Renal cortex interstitium (tissue), 15 donors: ENCODE data around the gene PHF13. TPM values are rescaled to one million over a fixed set of nuclear protein-coding genes. Genes with fewer than 3 reads are reported as not detected.

Experiments used
- DNase-seq, 11 donors: peaks; one replicate each; pipeline ENCODE4 v3.0.0-alpha.2; 2013; ENCODE audit warnings: low read depth in 9 of 11, low spot score in 4 of 11; ENCODE audit errors: extremely low read depth in 1 of 11
- long read RNA-seq, 16 experiments: transcript quantifications; one replicate each; lab custom pipeline, GENCODE V29; 2026
- polyA plus RNA-seq, 3 donors: library from polyadenylated mRNA; unstranded; fragments of 120-200 nt; gene quantifications; one replicate each; pipeline ENCODE4 v1.2.1, GENCODE V29; 2013; ENCODE audit not compliant: insufficient read length in 3 of 3

PHF13 gene
- polyA plus RNA-seq = 10 to 100 TPM; 25.2 to 27.1 (median 26.9) TPM
- long read RNA-seq, donor 1, transcript PHF13-201 (4 exons, 3,681 nt) = major isoform, 5 of 12 reads
- long read RNA-seq, donor 1, partial matches to known transcripts = 7 of 12 reads
- long read RNA-seq, donor 1, other reads (novel, unspliced or antisense) = 0 of 12 reads
- long read RNA-seq, donor 2, transcript PHF13-201 (4 exons, 3,681 nt) = major isoform, 7 of 12 reads
- long read RNA-seq, donor 2, partial matches to known transcripts = 5 of 12 reads
- long read RNA-seq, donor 2, other reads (novel, unspliced or antisense) = 0 of 12 reads
- long read RNA-seq, donor 3, transcript PHF13-201 (4 exons, 3,681 nt) = major isoform, 7 of 7 reads
- long read RNA-seq, donor 3, partial matches to known transcripts = 0 of 7 reads
- long read RNA-seq, donor 3, other reads (novel, unspliced or antisense) = 0 of 7 reads
- long read RNA-seq, donor 4, partial matches to known transcripts = 0 of 3 reads
- long read RNA-seq, donor 4, other reads (novel, unspliced or antisense) = 0 of 3 reads
- long read RNA-seq, donor 5 = 0 reads
- long read RNA-seq, donor 6, transcript PHF13-201 (4 exons, 3,681 nt) = major isoform, 8 of 8 reads
- long read RNA-seq, donor 6, partial matches to known transcripts = 0 of 8 reads
- long read RNA-seq, donor 6, other reads (novel, unspliced or antisense) = 0 of 8 reads
- long read RNA-seq, donor 7, transcript PHF13-201 (4 exons, 3,681 nt) = major isoform, 6 of 13 reads
- long read RNA-seq, donor 7, partial matches to known transcripts = 7 of 13 reads
- long read RNA-seq, donor 7, other reads (novel, unspliced or antisense) = 0 of 13 reads
- long read RNA-seq, donor 8, transcript PHF13-201 (4 exons, 3,681 nt) = major isoform, 12 of 12 reads
- long read RNA-seq, donor 8, partial matches to known transcripts = 0 of 12 reads
- long read RNA-seq, donor 8, other reads (novel, unspliced or antisense) = 0 of 12 reads
- long read RNA-seq, donor 9, partial matches to known transcripts = 0 of 4 reads
- long read RNA-seq, donor 9, other reads (novel, unspliced or antisense) = 0 of 4 reads
- long read RNA-seq, donor 10, transcript PHF13-201 (4 exons, 3,681 nt) = major isoform, 6 of 6 reads
- long read RNA-seq, donor 10, partial matches to known transcripts = 0 of 6 reads
- long read RNA-seq, donor 10, other reads (novel, unspliced or antisense) = 0 of 6 reads
- long read RNA-seq, donor 11, transcript PHF13-201 (4 exons, 3,681 nt) = major isoform, 7 of 7 reads
- long read RNA-seq, donor 11, partial matches to known transcripts = 0 of 7 reads
- long read RNA-seq, donor 11, other reads (novel, unspliced or antisense) = 0 of 7 reads
- long read RNA-seq, donor 12, partial matches to known transcripts = 0 of 1 reads
- long read RNA-seq, donor 12, other reads (novel, unspliced or antisense) = 0 of 1 reads
- long read RNA-seq, donor 13, transcript PHF13-201 (4 exons, 3,681 nt) = major isoform, 8 of 20 reads
- long read RNA-seq, donor 13, partial matches to known transcripts = 12 of 20 reads
- long read RNA-seq, donor 13, other reads (novel, unspliced or antisense) = 0 of 20 reads
- long read RNA-seq, donor 14, transcript PHF13-201 (4 exons, 3,681 nt) = major isoform, 5 of 5 reads
- long read RNA-seq, donor 14, partial matches to known transcripts = 0 of 5 reads
- long read RNA-seq, donor 14, other reads (novel, unspliced or antisense) = 0 of 5 reads
- long read RNA-seq, donor 15 = 0 reads
- long read RNA-seq, donor 16, transcript PHF13-201 (4 exons, 3,681 nt) = major isoform, 13 of 55 reads
- long read RNA-seq, donor 16, partial matches to known transcripts = 42 of 55 reads
- long read RNA-seq, donor 16, other reads (novel, unspliced or antisense) = 0 of 55 reads

DNA sequence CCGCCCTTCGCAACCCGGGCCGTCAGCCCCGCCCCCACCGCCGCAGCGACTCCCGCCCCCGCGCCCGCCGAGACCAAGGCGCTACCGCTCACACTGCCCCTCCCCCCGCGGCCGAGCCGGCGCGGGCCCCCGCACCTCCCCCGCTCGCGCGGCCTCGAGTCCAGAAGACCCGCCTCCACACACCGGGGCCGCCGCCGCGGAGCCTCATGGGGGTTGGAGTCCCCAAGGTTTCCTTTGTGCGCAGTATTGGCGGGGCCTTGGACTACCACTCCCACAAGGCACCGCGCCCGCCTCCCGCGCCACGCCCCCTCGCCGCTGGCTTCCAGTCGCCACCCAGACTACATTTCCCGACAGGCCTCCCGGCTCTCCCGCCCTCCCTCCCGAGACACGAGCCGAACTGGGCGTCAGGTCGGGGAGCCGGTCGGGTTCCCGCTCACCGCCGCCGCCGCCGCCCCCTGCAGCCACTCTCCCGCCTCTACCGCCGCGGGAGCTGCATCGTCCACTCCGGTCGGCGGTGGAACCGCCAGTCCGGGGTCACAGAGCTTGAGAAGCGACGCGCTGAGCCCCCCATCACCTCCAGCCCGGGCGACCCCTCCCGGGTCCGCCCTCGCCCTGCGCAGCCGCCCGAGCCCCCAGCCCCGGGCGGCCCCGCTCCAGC is at the start of gene PHF13:
TSS of gene PHF13 (plus strand) at position 371 of the 658 bp plus-strand sequence. CDS start 336 bp downstream, outside the sequence.
- peak; percentile 92 to 99 (median 97) for DNase-seq

DNA sequence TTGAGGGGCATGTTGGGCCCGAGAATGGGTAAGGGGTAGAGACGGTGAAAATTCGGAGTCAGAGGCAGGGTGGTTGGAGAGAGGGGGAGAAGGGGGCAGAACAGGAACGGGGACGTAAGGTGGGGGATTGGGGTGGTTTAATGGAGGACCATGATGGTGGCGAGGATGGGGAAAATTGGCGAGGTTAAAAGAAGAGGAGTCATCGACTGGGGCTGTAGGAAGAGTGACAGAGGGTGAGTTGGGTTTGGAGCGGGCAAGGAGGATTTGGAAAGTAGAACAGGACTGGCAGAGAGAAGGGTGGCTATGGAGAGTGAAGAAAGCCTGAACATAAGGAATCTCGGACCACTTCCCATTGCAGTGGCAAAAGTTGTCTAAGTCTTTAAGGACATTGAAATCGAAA is 44.5 kb upstream of the PHF13 start:
- no peak for DNase-seq

DNA sequence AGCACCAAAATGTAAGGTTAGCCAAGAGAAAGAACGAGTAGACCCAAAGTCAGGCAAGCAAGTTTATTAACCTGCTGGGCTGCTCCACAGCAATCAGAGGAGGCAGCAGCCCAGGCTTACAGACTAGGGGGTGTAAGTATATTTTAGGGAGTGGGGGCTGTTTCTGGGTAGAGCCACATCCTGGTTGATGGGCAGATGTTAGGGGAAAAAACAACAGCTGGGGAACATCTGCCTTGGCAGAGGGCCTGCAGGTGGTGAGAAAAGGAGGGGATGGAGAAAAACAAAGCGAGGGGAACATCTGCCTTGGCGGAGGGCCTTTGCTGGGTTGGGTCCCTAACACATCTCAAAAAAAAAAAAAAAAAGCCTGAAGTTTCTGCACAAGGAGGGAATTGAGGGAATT is 43.4 kb upstream of the PHF13 start:
- no peak for DNase-seq

DNA sequence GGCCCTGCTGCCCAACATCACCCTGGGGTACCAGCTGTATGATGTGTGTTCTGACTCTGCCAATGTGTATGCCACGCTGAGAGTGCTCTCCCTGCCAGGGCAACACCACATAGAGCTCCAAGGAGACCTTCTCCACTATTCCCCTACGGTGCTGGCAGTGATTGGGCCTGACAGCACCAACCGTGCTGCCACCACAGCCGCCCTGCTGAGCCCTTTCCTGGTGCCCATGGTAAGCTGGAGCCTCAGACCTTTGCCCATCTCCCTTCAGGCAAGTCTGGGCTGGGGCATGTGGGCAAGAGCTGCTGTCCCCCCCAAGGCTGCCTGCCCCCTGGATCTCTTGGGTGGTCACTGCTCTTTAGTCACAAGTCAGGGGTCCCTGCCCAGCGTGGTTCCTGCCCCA is 42.5 kb upstream of the PHF13 start:
- no peak for DNase-seq

DNA sequence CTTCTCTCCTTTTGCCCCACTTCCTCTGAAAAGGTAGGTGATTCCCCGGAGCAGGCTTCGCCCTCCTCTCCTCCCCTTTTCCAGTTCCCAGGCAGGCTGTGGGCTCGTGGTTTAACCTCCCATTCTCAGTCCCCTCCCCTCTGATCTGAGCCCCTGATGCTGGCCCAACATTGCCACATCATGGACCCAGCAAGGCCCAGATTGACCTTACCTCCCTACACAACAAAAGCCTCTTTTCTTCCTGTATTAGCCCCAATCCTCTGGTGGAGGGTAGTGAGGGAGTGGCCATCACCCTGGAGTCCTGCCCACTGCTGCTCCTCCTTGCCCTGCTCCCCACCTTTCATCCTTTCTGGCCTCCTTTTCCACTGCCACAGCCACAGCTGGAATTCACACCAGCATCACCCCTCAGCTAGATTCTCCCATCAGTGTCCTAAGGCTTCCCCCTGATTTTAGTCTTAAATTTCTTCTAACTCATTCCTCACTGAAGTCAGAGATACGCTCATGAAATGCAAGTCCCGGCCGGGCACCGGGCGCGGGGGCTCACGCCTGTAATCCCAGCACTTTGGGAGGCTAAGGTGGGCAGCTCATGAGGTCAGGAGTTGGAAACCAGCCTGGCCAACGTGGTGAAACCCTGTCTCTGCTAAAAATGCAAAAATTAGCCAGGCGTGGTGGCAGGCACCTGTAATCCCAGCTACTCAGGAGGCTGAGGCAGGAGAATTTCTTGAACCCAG is 40.7 kb upstream of the PHF13 start:
- DNase-seq = no peak

DNA sequence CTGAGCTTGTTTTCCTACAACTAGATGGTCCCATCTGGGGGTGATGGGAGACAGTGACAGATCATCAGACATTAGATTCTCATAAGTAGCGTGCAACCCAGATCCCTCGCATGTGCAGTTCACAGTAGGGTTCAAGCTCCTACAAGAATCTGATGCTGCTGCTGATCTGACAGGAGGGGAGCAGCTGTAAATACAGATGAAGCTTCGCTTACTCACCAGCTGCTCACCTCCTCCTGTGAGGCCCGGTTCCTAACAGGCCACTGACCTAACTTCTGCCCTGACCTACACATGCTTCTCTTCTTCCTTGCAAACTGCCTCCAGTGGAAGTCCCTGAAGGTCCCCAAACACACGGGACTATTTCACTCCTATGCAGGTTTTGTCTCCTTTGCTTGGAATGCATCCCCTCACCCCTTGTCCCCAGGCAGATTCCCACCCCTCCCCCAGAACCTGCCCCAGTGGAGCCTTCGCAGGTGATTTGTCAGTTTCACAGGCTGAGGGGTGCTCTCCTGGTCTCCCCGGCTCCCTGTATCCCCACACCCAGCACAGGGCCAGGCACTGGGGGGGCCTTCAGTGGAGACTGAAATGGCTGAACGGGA is 39.4 kb upstream of the PHF13 start:
- no peak for DNase-seq

DNA sequence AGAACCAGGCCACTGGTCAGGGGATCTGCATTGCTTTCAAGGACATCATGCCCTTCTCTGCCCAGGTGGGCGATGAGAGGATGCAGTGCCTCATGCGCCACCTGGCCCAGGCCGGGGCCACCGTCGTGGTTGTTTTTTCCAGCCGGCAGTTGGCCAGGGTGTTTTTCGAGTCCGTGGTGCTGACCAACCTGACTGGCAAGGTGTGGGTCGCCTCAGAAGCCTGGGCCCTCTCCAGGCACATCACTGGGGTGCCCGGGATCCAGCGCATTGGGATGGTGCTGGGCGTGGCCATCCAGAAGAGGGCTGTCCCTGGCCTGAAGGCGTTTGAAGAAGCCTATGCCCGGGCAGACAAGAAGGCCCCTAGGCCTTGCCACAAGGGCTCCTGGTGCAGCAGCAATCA is 38.7 kb upstream of the PHF13 start:
- no peak for DNase-seq

DNA sequence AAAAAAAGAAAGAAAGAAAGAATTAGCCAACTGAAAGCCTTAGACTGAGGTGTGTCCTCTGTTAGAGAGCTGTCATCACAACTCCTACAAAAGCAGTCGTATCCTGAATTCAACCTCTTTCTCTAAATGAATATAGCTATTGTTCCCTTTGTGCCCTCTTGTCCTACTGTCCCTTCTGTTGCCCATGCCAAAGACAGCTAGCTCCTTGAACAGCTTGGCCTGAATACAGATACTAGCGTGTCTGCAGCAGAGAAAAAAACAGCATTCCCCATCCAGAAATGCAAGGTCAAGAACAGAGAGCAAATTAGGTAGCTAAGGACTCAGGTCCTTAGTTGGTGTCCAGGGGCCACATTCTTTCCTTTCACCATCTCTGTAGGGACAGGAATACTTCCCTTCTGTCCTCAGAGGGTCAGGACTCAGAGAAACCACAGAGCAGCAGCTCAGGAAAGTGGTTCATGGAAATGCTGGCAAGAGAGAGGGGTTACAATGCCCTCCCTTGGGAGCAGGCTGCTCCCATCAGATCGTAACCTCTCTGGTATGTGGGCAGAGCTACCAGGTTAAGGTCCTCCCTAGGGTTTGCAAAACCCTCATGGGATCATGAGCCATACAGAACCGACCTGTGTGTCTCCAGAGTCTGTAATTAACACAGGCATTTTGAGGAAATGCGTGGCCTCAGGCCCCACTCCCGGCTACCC is 35.6 kb upstream of the PHF13 start:
- no peak for DNase-seq

DNA sequence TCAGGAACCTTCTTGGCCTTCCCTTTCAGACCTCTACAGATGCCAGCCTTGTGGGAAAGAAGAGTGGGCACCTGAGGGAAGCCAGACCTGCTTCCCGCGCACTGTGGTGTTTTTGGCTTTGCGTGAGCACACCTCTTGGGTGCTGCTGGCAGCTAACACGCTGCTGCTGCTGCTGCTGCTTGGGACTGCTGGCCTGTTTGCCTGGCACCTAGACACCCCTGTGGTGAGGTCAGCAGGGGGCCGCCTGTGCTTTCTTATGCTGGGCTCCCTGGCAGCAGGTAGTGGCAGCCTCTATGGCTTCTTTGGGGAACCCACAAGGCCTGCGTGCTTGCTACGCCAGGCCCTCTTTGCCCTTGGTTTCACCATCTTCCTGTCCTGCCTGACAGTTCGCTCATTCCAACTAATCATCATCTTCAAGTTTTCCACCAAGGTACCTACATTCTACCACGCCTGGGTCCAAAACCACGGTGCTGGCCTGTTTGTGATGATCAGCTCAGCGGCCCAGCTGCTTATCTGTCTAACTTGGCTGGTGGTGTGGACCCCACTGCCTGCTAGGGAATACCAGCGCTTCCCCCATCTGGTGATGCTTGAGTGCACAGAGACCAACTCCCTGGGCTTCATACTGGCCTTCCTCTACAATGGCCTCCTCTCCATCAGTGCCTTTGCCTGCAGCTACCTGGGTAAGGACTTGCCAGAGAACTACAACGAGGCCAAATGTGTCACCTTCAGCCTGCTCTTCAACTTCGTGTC is 34.7 kb upstream of the PHF13 start:
- DNase-seq = no peak

DNA sequence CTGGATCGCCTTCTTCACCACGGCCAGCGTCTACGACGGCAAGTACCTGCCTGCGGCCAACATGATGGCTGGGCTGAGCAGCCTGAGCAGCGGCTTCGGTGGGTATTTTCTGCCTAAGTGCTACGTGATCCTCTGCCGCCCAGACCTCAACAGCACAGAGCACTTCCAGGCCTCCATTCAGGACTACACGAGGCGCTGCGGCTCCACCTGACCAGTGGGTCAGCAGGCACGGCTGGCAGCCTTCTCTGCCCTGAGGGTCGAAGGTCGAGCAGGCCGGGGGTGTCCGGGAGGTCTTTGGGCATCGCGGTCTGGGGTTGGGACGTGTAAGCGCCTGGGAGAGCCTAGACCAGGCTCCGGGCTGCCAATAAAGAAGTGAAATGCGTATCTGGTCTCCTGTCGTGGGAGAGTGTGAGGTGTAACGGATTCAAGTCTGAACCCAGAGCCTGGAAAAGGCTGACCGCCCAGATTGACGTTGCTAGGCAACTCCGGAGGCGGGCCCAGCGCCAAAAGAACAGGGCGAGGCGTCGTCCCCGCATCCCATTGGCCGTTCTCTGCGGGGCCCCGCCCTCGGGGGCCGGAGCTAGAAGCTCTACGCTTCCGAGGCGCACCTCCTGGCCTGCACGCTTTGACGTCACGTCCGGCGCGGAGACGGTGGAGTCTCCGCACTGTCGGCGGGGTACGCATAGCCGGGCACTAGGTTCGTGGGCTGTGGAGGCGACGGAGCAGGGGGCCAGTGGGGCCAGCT is 34.0 kb upstream of the PHF13 start, which contains the start of gene ZBTB48:
TSS of gene ZBTB48 (plus strand) at position 621 of the 745 bp plus-strand sequence. CDS start 616 bp downstream, outside the sequence.
- peak; percentile 95 to 99 (median 97) for DNase-seq

DNA sequence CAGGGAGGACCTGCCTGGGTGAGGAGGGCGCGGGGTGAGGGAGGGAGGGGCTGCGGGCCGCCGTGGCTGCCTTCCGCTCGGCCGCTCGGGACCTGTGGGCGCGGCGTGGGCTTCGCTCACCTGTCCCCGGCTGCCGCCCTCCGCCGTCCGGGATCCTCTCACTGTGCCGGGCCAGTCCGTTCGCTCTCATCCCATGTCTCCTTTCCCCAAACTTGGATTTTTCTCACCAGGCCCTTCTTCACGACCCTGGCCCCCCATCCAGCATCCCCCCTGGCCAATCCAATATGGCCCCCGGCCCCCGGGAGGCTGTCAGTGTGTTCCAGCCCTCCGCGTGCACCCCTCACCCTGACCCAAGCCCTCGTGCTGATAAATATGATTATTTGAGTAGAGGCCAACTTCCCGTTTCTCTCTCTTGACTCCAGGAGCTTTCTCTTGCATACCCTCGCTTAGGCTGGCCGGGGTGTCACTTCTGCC is 33.4 kb upstream of the PHF13 start:
- DNase-seq = no peak

DNA sequence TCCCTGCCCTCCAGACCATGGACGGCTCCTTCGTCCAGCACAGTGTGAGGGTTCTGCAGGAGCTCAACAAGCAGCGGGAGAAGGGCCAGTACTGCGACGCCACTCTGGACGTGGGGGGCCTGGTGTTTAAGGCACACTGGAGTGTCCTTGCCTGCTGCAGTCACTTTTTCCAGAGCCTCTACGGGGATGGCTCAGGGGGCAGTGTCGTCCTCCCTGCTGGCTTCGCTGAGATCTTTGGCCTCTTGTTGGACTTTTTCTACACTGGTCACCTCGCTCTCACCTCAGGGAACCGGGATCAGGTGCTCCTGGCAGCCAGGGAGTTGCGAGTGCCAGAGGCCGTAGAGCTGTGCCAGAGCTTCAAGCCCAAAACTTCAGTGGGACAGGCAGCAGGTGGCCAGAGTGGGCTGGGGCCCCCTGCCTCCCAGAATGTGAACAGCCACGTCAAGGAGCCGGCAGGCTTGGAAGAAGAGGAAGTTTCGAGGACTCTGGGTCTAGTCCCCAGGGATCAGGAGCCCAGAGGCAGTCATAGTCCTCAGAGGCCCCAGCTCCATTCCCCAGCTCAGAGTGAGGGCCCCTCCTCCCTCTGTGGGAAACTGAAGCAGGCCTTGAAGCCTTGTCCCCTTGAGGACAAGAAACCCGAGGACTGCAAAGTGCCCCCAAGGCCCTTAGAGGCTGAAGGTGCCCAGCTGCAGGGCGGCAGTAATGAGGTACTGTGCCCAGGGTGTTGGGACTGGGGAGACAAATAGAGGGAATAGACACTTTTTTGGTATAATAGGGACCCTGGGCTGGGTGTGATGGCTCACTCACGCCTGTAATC is 32.7 kb upstream of the PHF13 start:
- no peak for DNase-seq

DNA sequence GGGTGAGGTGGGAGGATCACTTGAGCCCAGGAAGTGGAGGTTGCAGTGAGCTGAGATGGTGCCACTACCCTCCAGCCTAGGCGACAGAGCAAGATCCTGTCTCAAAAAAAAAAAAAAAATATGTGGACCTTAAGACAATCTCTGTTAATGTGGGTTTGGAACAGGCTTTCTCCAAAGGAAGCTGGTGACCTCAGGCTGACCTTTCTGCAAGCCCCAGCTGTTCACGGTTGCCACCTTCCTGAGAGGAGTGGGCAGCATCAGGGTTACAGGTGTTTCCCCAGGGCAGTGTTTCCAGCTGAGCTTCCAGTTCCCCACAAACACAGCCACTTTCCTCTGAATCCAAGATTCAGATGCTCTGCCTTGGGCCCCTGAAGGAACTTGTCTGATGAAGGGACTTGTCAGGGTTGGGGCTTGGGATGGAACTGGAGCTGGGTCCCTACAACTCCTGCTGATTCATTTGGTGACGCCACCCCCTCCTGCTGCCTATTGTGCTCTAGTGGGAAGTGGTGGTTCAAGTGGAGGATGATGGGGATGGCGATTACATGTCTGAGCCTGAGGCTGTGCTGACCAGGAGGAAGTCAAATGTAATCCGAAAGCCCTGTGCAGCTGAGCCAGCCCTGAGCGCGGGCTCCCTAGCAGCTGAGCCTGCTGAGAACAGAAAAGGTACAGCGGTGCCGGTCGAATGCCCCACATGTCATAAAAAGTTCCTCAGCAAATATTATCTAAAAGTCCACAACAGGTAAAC is 31.8 kb upstream of the PHF13 start:
- no peak for DNase-seq
